HG03565 (cell line): ENCODE measurements around the gene SLC1A5.

Experiments used
- ATAC-seq: cut with Tn5 transposase; IDR thresholded peaks from one replicate; pipeline ENCODE4 v1.9.1; 2021; ENCODE audit warnings: mild to moderate bottlenecking, moderate library complexity; ENCODE audit not compliant: unreplicated experiment

The SLC1A5 gene

GRCh38 chr19:46745030-46745429 is 43.4 kb downstream of the SLC1A5 start:
- ATAC-seq, result no peak

- no peak for ATAC-seq
Observed at GRCh38 chr19:46744005-46744691, 44.2 kb downstream of the SLC1A5 start.

- ATAC-seq, result no peak
Observed at GRCh38 chr19:46742926-46743480, 45.4 kb downstream of the SLC1A5 start.

- ATAC-seq, result no peak
Observed at GRCh38 chr19:46741447-46741846, 46.9 kb downstream of the SLC1A5 start.

GRCh38 chr19:46739290-46739771 is 49.1 kb downstream of the SLC1A5 start:
- ATAC-seq, result no peak

GRCh38 chr19:46737761-46738171 is 50.6 kb downstream of the SLC1A5 start:
- no peak for ATAC-seq

- no peak for ATAC-seq
Observed at GRCh38 chr19:46737298-46737654, 51.1 kb downstream of the SLC1A5 start.

- no peak for ATAC-seq
Observed at GRCh38 chr19:46736531-46737297, 51.7 kb downstream of the SLC1A5 start.

GRCh38 chr19:46733690-46734292 is 54.6 kb downstream of the SLC1A5 start:
- ATAC-seq, result no peak

- ATAC-seq, result no peak
Observed at GRCh38 chr19:46732966-46733689, 55.3 kb downstream of the SLC1A5 start.

- ATAC-seq, result no peak
Observed at GRCh38 chr19:46732172-46732938, 56.0 kb downstream of the SLC1A5 start.

- no peak for ATAC-seq
Observed at GRCh38 chr19:46731584-46731983, 56.8 kb downstream of the SLC1A5 start.

- ATAC-seq, result no peak
Observed at GRCh38 chr19:46731007-46731501, 57.3 kb downstream of the SLC1A5 start.

- ATAC-seq, result no peak
Observed at GRCh38 chr19:46730595-46730994, 57.8 kb downstream of the SLC1A5 start.

- ATAC-seq, result no peak
Observed at GRCh38 chr19:46730187-46730586, 58.2 kb downstream of the SLC1A5 start.

- ATAC-seq, result no peak
Observed at GRCh38 chr19:46729696-46730095, 58.7 kb downstream of the SLC1A5 start.

- ATAC-seq, result no peak
Observed at GRCh38 chr19:46728693-46729339, 59.6 kb downstream of the SLC1A5 start.

- ATAC-seq, result no peak
Observed at GRCh38 chr19:46728208-46728607, 60.2 kb downstream of the SLC1A5 start.

- ATAC-seq, result no peak
Observed at GRCh38 chr19:46727757-46728156, 60.6 kb downstream of the SLC1A5 start.
